H1 (cell line): ENCODE data around the gene CHST11. TPM values are rescaled to one million over a fixed set of nuclear protein-coding genes. Genes with fewer than 3 reads are reported as not detected.

Experiments
- EP300 ChIP-seq, 2 experiments: IDR thresholded peaks; 1 replicate in 1 of 2; 2 replicates in 1 of 2; pipeline ENCODE4 v1.6.1; 2011 to 2012; ENCODE audit warnings: low read depth in 2 of 2, low read length in 2 of 2, mild to moderate bottlenecking in 2 of 2, borderline replicate concordance in 1 of 2, inconsistent platforms in 1 of 2, moderate library complexity in 1 of 2
- JUN ChIP-seq: IDR thresholded peaks from 2 replicates; pipeline ENCODE4 v1.6.1; 2011; ENCODE audit warnings: low read depth, mild to moderate bottlenecking, improper control_type of control experiment, low read length
- PHF8 ChIP-seq: fragments of 200-600 bp; sonication (generic); conservative IDR thresholded peaks from 2 replicates; pipeline ENCODE4 v1.7.1; 2012; ENCODE audit warnings: low read depth, mild to moderate bottlenecking, inconsistent platforms, low read length, moderate library complexity
- POLR2AphosphoS5 ChIP-seq: IDR thresholded peaks from 2 replicates; pipeline ENCODE4 v1.6.1; 2011; ENCODE audit warnings: low read depth, low read length
- SIN3A ChIP-seq, 2 experiments: IDR thresholded peaks in 1 of 2; conservative IDR thresholded peaks in 1 of 2; 2 replicates each; pipeline ENCODE4 v1.6.1; 2011 to 2012; ENCODE audit warnings: low read length in 2 of 2, improper control_type of control experiment in 1 of 2, low read depth in 1 of 2, mild to moderate bottlenecking in 1 of 2
- polyA plus RNA-seq, 7 experiments: library from polyadenylated mRNA; depleted of rRNA in 3 of 7; stranded (reverse) in 5 of 7; unstranded in 2 of 7; fragments of >200 nt in 5 of 7; fragments of 200-250 nt in 2 of 7; gene quantifications; 1 replicate in 5 of 7; 2 replicates in 1 of 7; 4 replicates in 1 of 7; pipeline versions ENCODE4 v1.2.1 to v1.2.3, GENCODE V29; 2011 to 2013; ENCODE audit warnings: missing spikeins in 2 of 7, mixed read lengths in 2 of 7
- total RNA-seq: library from RNA; stranded (reverse); fragmentation: NEBNext Ultra II Directional; extraction: Animal tissue kit (Norgen Biotek cat#: 25700); gene quantifications from 2 replicates; pipeline ENCODE4 v1.2.1, GENCODE V29; 2021
- TF ChIP-seq, protein P1 (sequence below): fragments of 300-600 bp; sonication (generic); IDR thresholded peaks from 2 replicates; pipeline ENCODE4 v1.7.1; 2012; ENCODE audit warnings: low read length, moderate library complexity, mild to moderate bottlenecking, inconsistent platforms; ENCODE audit not compliant: insufficient replicate concordance

Gene CHST11
- total and polyA plus RNA-seq, 2 of the 8 experiments (the other 6 are each of a cell fraction or from before 2014, with no cell fraction given), result 14.4 to 20.8 TPM

DNA sequence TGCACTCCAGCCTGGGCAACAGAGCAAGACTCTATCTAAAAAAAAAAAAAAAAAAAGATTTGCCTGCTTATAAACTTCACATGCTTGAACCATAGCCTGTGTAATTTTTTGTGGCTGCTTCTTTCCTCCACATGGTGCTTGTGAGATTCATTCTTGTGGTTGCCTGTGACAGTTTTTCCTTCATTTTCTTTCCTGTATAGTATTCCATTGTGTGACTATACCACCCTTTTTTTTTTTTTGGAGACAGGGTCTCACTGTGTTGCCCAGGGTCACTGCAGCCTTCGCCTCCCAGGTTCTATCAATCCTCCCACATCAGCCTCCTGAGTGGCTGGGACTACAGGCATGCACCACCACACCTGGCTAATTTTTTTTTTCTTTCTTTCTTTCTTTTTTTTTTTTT is 22.6 kb upstream of the CHST11 start (continued):
- TF ChIP-seq, protein P1, sequence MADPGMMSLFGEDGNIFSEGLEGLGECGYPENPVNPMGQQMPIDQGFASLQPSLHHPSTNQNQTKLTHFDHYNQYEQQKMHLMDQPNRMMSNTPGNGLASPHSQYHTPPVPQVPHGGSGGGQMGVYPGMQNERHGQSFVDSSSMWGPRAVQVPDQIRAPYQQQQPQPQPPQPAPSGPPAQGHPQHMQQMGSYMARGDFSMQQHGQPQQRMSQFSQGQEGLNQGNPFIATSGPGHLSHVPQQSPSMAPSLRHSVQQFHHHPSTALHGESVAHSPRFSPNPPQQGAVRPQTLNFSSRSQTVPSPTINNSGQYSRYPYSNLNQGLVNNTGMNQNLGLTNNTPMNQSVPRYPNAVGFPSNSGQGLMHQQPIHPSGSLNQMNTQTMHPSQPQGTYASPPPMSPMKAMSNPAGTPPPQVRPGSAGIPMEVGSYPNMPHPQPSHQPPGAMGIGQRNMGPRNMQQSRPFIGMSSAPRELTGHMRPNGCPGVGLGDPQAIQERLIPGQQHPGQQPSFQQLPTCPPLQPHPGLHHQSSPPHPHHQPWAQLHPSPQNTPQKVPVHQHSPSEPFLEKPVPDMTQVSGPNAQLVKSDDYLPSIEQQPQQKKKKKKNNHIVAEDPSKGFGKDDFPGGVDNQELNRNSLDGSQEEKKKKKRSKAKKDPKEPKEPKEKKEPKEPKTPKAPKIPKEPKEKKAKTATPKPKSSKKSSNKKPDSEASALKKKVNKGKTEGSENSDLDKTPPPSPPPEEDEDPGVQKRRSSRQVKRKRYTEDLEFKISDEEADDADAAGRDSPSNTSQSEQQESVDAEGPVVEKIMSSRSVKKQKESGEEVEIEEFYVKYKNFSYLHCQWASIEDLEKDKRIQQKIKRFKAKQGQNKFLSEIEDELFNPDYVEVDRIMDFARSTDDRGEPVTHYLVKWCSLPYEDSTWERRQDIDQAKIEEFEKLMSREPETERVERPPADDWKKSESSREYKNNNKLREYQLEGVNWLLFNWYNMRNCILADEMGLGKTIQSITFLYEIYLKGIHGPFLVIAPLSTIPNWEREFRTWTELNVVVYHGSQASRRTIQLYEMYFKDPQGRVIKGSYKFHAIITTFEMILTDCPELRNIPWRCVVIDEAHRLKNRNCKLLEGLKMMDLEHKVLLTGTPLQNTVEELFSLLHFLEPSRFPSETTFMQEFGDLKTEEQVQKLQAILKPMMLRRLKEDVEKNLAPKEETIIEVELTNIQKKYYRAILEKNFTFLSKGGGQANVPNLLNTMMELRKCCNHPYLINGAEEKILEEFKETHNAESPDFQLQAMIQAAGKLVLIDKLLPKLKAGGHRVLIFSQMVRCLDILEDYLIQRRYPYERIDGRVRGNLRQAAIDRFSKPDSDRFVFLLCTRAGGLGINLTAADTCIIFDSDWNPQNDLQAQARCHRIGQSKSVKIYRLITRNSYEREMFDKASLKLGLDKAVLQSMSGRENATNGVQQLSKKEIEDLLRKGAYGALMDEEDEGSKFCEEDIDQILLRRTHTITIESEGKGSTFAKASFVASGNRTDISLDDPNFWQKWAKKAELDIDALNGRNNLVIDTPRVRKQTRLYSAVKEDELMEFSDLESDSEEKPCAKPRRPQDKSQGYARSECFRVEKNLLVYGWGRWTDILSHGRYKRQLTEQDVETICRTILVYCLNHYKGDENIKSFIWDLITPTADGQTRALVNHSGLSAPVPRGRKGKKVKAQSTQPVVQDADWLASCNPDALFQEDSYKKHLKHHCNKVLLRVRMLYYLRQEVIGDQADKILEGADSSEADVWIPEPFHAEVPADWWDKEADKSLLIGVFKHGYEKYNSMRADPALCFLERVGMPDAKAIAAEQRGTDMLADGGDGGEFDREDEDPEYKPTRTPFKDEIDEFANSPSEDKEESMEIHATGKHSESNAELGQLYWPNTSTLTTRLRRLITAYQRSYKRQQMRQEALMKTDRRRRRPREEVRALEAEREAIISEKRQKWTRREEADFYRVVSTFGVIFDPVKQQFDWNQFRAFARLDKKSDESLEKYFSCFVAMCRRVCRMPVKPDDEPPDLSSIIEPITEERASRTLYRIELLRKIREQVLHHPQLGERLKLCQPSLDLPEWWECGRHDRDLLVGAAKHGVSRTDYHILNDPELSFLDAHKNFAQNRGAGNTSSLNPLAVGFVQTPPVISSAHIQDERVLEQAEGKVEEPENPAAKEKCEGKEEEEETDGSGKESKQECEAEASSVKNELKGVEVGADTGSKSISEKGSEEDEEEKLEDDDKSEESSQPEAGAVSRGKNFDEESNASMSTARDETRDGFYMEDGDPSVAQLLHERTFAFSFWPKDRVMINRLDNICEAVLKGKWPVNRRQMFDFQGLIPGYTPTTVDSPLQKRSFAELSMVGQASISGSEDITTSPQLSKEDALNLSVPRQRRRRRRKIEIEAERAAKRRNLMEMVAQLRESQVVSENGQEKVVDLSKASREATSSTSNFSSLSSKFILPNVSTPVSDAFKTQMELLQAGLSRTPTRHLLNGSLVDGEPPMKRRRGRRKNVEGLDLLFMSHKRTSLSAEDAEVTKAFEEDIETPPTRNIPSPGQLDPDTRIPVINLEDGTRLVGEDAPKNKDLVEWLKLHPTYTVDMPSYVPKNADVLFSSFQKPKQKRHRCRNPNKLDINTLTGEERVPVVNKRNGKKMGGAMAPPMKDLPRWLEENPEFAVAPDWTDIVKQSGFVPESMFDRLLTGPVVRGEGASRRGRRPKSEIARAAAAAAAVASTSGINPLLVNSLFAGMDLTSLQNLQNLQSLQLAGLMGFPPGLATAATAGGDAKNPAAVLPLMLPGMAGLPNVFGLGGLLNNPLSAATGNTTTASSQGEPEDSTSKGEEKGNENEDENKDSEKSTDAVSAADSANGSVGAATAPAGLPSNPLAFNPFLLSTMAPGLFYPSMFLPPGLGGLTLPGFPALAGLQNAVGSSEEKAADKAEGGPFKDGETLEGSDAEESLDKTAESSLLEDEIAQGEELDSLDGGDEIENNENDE, result no peak
- no peak for TF ChIP-seq SIN3A (conservative IDR thresholded peaks at IDR 0.05 in 1 of 2, IDR thresholded peaks at IDR 0.05 in 1 of 2; ENCODE audit: low read depth in 1 of 2, low read length in 2 of 2)
- TF ChIP-seq EP300 (IDR thresholded peaks at IDR 0.05; ENCODE audit: borderline replicate concordance in 1 of 2, low read depth in 2 of 2, low read length in 2 of 2), result no peak
- no peak for TF ChIP-seq JUN
- TF ChIP-seq PHF8, result no peak
- TF ChIP-seq POLR2AphosphoS5, result no peak
